Liver (tissue), 9 donors: ENCODE measurements around the gene ZNF143. TPM values are rescaled to one million over a fixed set of nuclear protein-coding genes. Genes with fewer than 3 reads are reported as not detected.
A peak's percentile ranks its signal among the peaks of the same experiment; 100 is the strongest.

Experiments used
- DNase-seq: peaks from one replicate; pipeline ENCODE4 v3.0.0-alpha.2; 2017; ENCODE audit warnings: low spot score
- H3K27ac ChIP-seq, 2 donors: one replicate each; pipeline ENCODE4 v1.7.0; 2013; ENCODE audit warnings: inconsistent platforms in 2 of 2, low read length in 2 of 2, control low read depth in 1 of 2, low read depth in 1 of 2, mild to moderate bottlenecking in 1 of 2
- H3K27me3 ChIP-seq, 4 donors: one replicate each; pipeline versions ENCODE4 v1.6.1 to v1.7.0; 2013; ENCODE audit warnings: low read length in 3 of 4, inconsistent platforms in 1 of 4, mild to moderate bottlenecking in 1 of 4, moderate library complexity in 1 of 4; ENCODE audit not compliant: control insufficient read depth in 4 of 4, insufficient read depth in 4 of 4
- H3K36me3 ChIP-seq, 4 donors: one replicate each; pipeline versions ENCODE4 v1.6.1 to v1.7.0; 2013; ENCODE audit warnings: low read length in 3 of 4, mild to moderate bottlenecking in 3 of 4, low read depth in 1 of 4, moderate library complexity in 1 of 4; ENCODE audit not compliant: control insufficient read depth in 4 of 4, insufficient read depth in 3 of 4
- H3K4me1 ChIP-seq, 4 donors: one replicate each; pipeline versions ENCODE4 v1.6.1 to v1.7.0; 2013; ENCODE audit warnings: low read length in 3 of 4, mild to moderate bottlenecking in 3 of 4, moderate library complexity in 1 of 4; ENCODE audit not compliant: control insufficient read depth in 4 of 4, insufficient read depth in 4 of 4
- H3K4me3 ChIP-seq, 3 donors: one replicate each; pipeline versions ENCODE4 v1.6.1 to v1.7.0; 2013; ENCODE audit warnings: low read length in 3 of 3, control low read depth in 1 of 3, low read depth in 1 of 3, mild to moderate bottlenecking in 1 of 3
- H3K9ac ChIP-seq, 2 donors: one replicate each; pipeline ENCODE4 v1.7.0; 2013; ENCODE audit warnings: low read length in 2 of 2, mild to moderate bottlenecking in 2 of 2, moderate library complexity in 2 of 2, control low read depth in 1 of 2, low read depth in 1 of 2
- H3K9me3 ChIP-seq, 4 donors: one replicate each; pipeline versions ENCODE4 v1.6.1 to v1.7.0; 2013; ENCODE audit warnings: low read length in 3 of 4; ENCODE audit not compliant: control insufficient read depth in 4 of 4
- ATF3 ChIP-seq: IDR thresholded peaks from 2 replicates; pipeline ENCODE4 v1.6.1; 2016; ENCODE audit warnings: antibody characterized with exemption
- CTCF ChIP-seq: fragments of 150-350 bp; IDR thresholded peaks from 2 replicates; pipeline ENCODE4 v1.5.1; 2017; ENCODE audit warnings: improper control_type of control experiment, low read depth, low read length; ENCODE audit not compliant: missing input control
- EGR1 ChIP-seq, 2 donors: IDR thresholded peaks; 2 replicates each; pipeline ENCODE4 v1.6.1; 2016 to 2018; ENCODE audit warnings: antibody characterized with exemption in 2 of 2, low read depth in 2 of 2
- FOXA1 ChIP-seq: IDR thresholded peaks from 2 replicates; pipeline ENCODE4 v1.6.1; 2016; ENCODE audit warnings: antibody characterized with exemption
- FOXA2 ChIP-seq: IDR thresholded peaks from 2 replicates; pipeline ENCODE4 v1.6.1; 2016; ENCODE audit warnings: antibody characterized with exemption
- GABPA ChIP-seq, 2 donors: IDR thresholded peaks in 1 of 2; conservative IDR thresholded peaks in 1 of 2; 2 replicates each; pipeline ENCODE4 v1.6.1; 2016; ENCODE audit warnings: antibody characterized with exemption in 2 of 2, mild to moderate bottlenecking in 1 of 2, moderate library complexity in 1 of 2
- HNF4A ChIP-seq, 2 donors: conservative IDR thresholded peaks; 2 replicates each; pipeline ENCODE4 v1.6.1; 2016; ENCODE audit warnings: antibody characterized with exemption in 2 of 2, mild to moderate bottlenecking in 2 of 2
- HNF4G ChIP-seq: IDR thresholded peaks from 2 replicates; pipeline ENCODE4 v1.6.1; 2016; ENCODE audit warnings: antibody characterized with exemption
- JUND ChIP-seq, 2 donors: IDR thresholded peaks; 2 replicates each; pipeline ENCODE4 v1.6.1; 2016; ENCODE audit warnings: antibody characterized with exemption in 2 of 2
- MAX ChIP-seq: IDR thresholded peaks from 2 replicates; pipeline ENCODE4 v1.6.1; 2016; ENCODE audit warnings: antibody characterized with exemption
- NR2F2 ChIP-seq: IDR thresholded peaks from 2 replicates; pipeline ENCODE4 v1.6.1; 2016; ENCODE audit warnings: antibody characterized with exemption
- RAD21 ChIP-seq, 2 donors: IDR thresholded peaks; 2 replicates each; pipeline ENCODE4 v1.6.1; 2016; ENCODE audit warnings: antibody characterized with exemption in 2 of 2, mild to moderate bottlenecking in 2 of 2
- REST ChIP-seq: IDR thresholded peaks from 2 replicates; pipeline ENCODE4 v1.6.1; 2016; ENCODE audit warnings: antibody characterized with exemption, mild to moderate bottlenecking
- RXRA ChIP-seq, 2 donors: IDR thresholded peaks; 2 replicates each; pipeline ENCODE4 v1.6.1; 2017 to 2018; ENCODE audit warnings: antibody characterized with exemption in 2 of 2, mild to moderate bottlenecking in 1 of 2
- SP1 ChIP-seq: IDR thresholded peaks from 2 replicates; pipeline ENCODE4 v1.6.1; 2018; ENCODE audit warnings: antibody characterized with exemption, mild to moderate bottlenecking
- TAF1 ChIP-seq: conservative IDR thresholded peaks from 2 replicates; pipeline ENCODE4 v1.6.1; 2016; ENCODE audit warnings: antibody characterized with exemption, mild to moderate bottlenecking
- YY1 ChIP-seq: IDR thresholded peaks from 2 replicates; pipeline ENCODE4 v1.6.1; 2016; ENCODE audit warnings: antibody characterized with exemption, mild to moderate bottlenecking
- ZBTB33 ChIP-seq: IDR thresholded peaks from 2 replicates; pipeline ENCODE4 v1.6.1; 2016; ENCODE audit warnings: antibody characterized with exemption
- WGBS: extraction: QIAGEN DNeasy Blood & Tissue Kit; methylation state at CpG from one replicate; pipeline ENCODE4 v1.1.7; 2013; 5-methylcytosine and 5-hydroxymethylcytosine counted together
- polyA plus RNA-seq, 2 donors: library from polyadenylated mRNA; stranded (reverse) in 1 of 2; unstranded in 1 of 2; fragments of 200-250 nt in 1 of 2; fragments of >200 nt in 1 of 2; fragmentation: Nextera tagmentation in 1 of 2; extraction: Ambion mirVana in 1 of 2; gene quantifications; one replicate each; pipeline versions ENCODE4 v1.2.1 to v1.2.3, GENCODE V29; 2013 to 2015
- total RNA-seq, 2 donors: library from RNA; depleted of rRNA; stranded (reverse); fragments of >200 nt; gene quantifications; one replicate each; pipeline ENCODE4 v1.2.3, GENCODE V29; 2014
- donor health status: healthy.
- donor health status: healthy.
- donor health status: healthy.
- donor health status: healthy.
- donor health status: healthy.

ZNF143 gene
- 10 to 100 TPM; 19.6 to 20.4 TPM for total RNA-seq
- polyA plus RNA-seq: 1 to 10 TPM; 4.3 to 4.8 TPM

- no peaks in the 10 kb centered on the region for H3K36me3 ChIP-seq
- under 1% methylated on average over 45 of the region's 45 CpGs for WGBS
- peak within 1 kb of the TSS; percentile 69 to 99 (median 92) for H3K4me3 ChIP-seq
- no peaks in the 10 kb centered on the region for H3K9me3 ChIP-seq
- DNase-seq: peak; percentile 100
- H3K9ac ChIP-seq: peak within 1 kb of the TSS; percentile 98 to 100
- no peaks in the 10 kb centered on the region for H3K27me3 ChIP-seq
- peaks cover 0 to 11% (median 4%) of the 10 kb centered on the region in 4 donors for H3K4me1 ChIP-seq
- TF ChIP-seq ZBTB33 (peak; percentile 55), CTCF (peak; percentile 14), JUND (IDR thresholded peaks at IDR 0.05) (peak; percentile 78 to 84), FOXA1 (peak; percentile 80), YY1 (peak; percentile 100), MAX (peak; percentile 18), TAF1 (peak; percentile 91), NR2F2 (peak; percentile 43), REST (peak; percentile 94), HNF4A (conservative IDR thresholded peaks at IDR 0.05) (peak; percentile 31 to 45), GABPA (IDR thresholded peaks at IDR 0.05 in 1 of 2, conservative IDR thresholded peaks at IDR 0.05 in 1 of 2) (peak; percentile 81 to 92), RAD21 (IDR thresholded peaks at IDR 0.05) (peak in 1 of 2 donors; percentile 23), FOXA2 (peak; percentile 44), HNF4G (peak; percentile 18), EGR1 (IDR thresholded peaks at IDR 0.05; ENCODE audit: low read depth in 2 of 2) (peak; percentile 16 to 68), SP1 (peak; percentile 97), RXRA (IDR thresholded peaks at IDR 0.05) (peak in 1 of 2 donors; percentile 48), ATF3 (peak; percentile 52)
- peak within 1 kb of the TSS; percentile 95 to 98 for H3K27ac ChIP-seq
Observed at GRCh38 chr11:9460322-9461062, at the start of gene ZNF143. ZNF143 (plus strand) TSS chr11:9461012; CDS start chr11:9471309, 10,297 bp downstream.
